Esophagus muscularis mucosa (tissue), 4 donors: ENCODE measurements around the gene FRG2B. TPM values are rescaled to one million over a fixed set of nuclear protein-coding genes. Genes with fewer than 3 reads are reported as not detected.
"Not testable (repeated sequence)": the region's sequence is repeated elsewhere in the genome, so short reads cannot be mapped to it uniquely, and the experiment has no call there.

Experiments
- DNase-seq: peaks from one replicate; pipeline ENCODE4 v3.0.0-alpha.2; 2017; ENCODE audit errors: extremely low spot score
- H3K27ac ChIP-seq, 4 donors: fragments of 200-600 bp; sonication (generic); replicated peaks in 1 of 4; 1 replicate in 3 of 4; 2 replicates in 1 of 4; pipeline ENCODE4 v1.5.1; 2016 to 2019; ENCODE audit warnings: mild to moderate bottlenecking in 1 of 4
- H3K27me3 ChIP-seq, 4 donors: fragments of 200-600 bp; sonication (generic); one replicate each; pipeline versions ENCODE4 v1.5.1 to v1.6.0; 2016 to 2019
- H3K36me3 ChIP-seq, 4 donors: fragments of 200-600 bp; sonication (generic); one replicate each; pipeline ENCODE4 v1.5.1; 2016 to 2019
- H3K4me1 ChIP-seq, 4 donors: fragments of 200-600 bp; sonication (generic); one replicate each; pipeline ENCODE4 v1.5.1; 2016 to 2019
- H3K4me3 ChIP-seq, 4 donors: fragments of 200-600 bp; sonication (generic); 1 replicate in 2 of 4; 2 replicates in 2 of 4; pipeline ENCODE4 v1.5.1; 2016 to 2019; ENCODE audit warnings: mild to moderate bottlenecking in 4 of 4, moderate library complexity in 1 of 4
- H3K9me3 ChIP-seq, 4 donors: fragments of 200-600 bp; sonication (generic); 1 replicate in 3 of 4; 2 replicates in 1 of 4; pipeline ENCODE4 v1.5.1; 2016 to 2019
- CTCF ChIP-seq, 3 experiments: fragments of 200-600 bp in 2 of 3; fragments of 450-650 bp in 1 of 3; sonication (generic) in 2 of 3; IDR thresholded peaks; one replicate each; pipeline ENCODE4 v1.5.1; 2017 to 2019; ENCODE audit warnings: antibody characterized with exemption in 3 of 3, mild to moderate bottlenecking in 2 of 3, moderate library complexity in 1 of 3
- EP300 ChIP-seq: sonication (generic); formaldehyde crosslinking; IDR thresholded peaks from one replicate; pipeline ENCODE4 v1.6.1; 2017; ENCODE audit warnings: antibody characterized with exemption
- POLR2A ChIP-seq: fragments of 450-650 bp; IDR thresholded peaks from one replicate; pipeline ENCODE4 v1.6.1; 2017; ENCODE audit warnings: antibody characterized with exemption, moderate library complexity, mild to moderate bottlenecking, low read depth
- POLR2AphosphoS5 ChIP-seq, 2 donors: sonication (generic); formaldehyde crosslinking; IDR thresholded peaks; one replicate each; pipeline ENCODE4 v1.6.1; 2017; ENCODE audit warnings: antibody characterized with exemption in 2 of 2
- WGBS: methylation state at CpG from one replicate; pipeline ENCODE4 v1.1.5; 2018; 5-methylcytosine and 5-hydroxymethylcytosine counted together
- intact Hi-C: fragments of 100-400 bp; cut with DNase I; formaldehyde crosslinking; loops from one replicate; pipeline ENCODE4 v1.15.1; 2023
- total RNA-seq, 4 donors: library from RNA; depleted of rRNA; stranded (reverse); fragments of >200 nt; gene quantifications; one replicate each; pipeline versions ENCODE4 v1.1.0 to v1.2.1, GENCODE V29; 2016

The FRG2B gene
- total RNA-seq, 4 donors from 2014 or later: not detected

- Histone ChIP-seq H3K4me1 (no peaks in the 10 kb centered on the region), H3K9me3 (peaks cover 0 to 8% (median 0%) of the 10 kb centered on the region in 4 donors), H3K27me3 (peaks cover 0 to 51% (median 2%) of the 10 kb centered on the region in 4 donors), H3K36me3 (no peaks in the 10 kb centered on the region), H3K4me3 (no peak overlapping the region), H3K27ac (no peak overlapping the region)
- WGBS: 65% methylated on average over 4 of the region's 4 CpGs
- intact Hi-C loops: no loop called here
- TF ChIP-seq POLR2A: no peak
- no peak for TF ChIP-seq EP300
- TF ChIP-seq POLR2AphosphoS5 (IDR thresholded peaks at IDR 0.05): no peak
- no peak for TF ChIP-seq CTCF (IDR thresholded peaks at IDR 0.05)
- DNase-seq: peak; percentile 57
These were observed 15.5 kb downstream of the FRG2B start for GRCh38 chr10:133611079-133611478.

GRCh38 chr10:133608855-133609254 lies 17.7 kb downstream of the FRG2B start:
- Histone ChIP-seq H3K36me3 (no peaks in the 10 kb centered on the region), H3K9me3 (peaks cover 0 to 8% (median 0%) of the 10 kb centered on the region in 4 donors), H3K4me1 (no peaks in the 10 kb centered on the region), H3K27ac (no peak overlapping the region), H3K4me3 (no peak overlapping the region), H3K27me3 (peaks cover 0 to 73% (median 2%) of the 10 kb centered on the region in 4 donors)
- intact Hi-C loops: no loop called here
- TF ChIP-seq CTCF (IDR thresholded peaks at IDR 0.05) (peak in 2 of 3 experiments; percentile 15 to 61), POLR2AphosphoS5 (IDR thresholded peaks at IDR 0.05) (no peak)
- 42% methylated on average over 3 of the region's 3 CpGs for WGBS
- DNase-seq: peak; percentile 24

- DNase-seq, H3K9me3 ChIP-seq, H3K36me3 ChIP-seq, intact Hi-C loops, H3K27ac ChIP-seq, H3K4me3 ChIP-seq, H3K4me1 ChIP-seq: not testable (repeated sequence)
- H3K27me3 ChIP-seq: peaks cover 0 to 89% (median 2%) of the 10 kb centered on the region in 4 donors
- WGBS: 72% methylated on average over 2 of the region's 2 CpGs
These were observed 23.2 kb downstream of the FRG2B start for GRCh38 chr10:133603434-133603833.

- Histone ChIP-seq H3K9me3 (no peaks in the 10 kb centered on the region), H3K4me3 (no peak overlapping the region), H3K27me3 (peaks cover 0 to 79% (median 0%) of the 10 kb centered on the region in 4 donors), H3K36me3 (no peaks in the 10 kb centered on the region), H3K27ac (no peak overlapping the region), H3K4me1 (no peaks in the 10 kb centered on the region)
- 67% methylated on average over 3 of the region's 3 CpGs for WGBS
- intact Hi-C loops: no loop called here
- no peak for DNase-seq
- TF ChIP-seq CTCF (IDR thresholded peaks at IDR 0.05) (no peak), POLR2A (no peak), POLR2AphosphoS5 (IDR thresholded peaks at IDR 0.05) (no peak), EP300 (no peak)
These were observed 25.9 kb downstream of the FRG2B start for GRCh38 chr10:133600657-133601056.

GRCh38 chr10:133599869-133600268 lies 26.7 kb downstream of the FRG2B start:
- H3K9me3 ChIP-seq, intact Hi-C loops, H3K27ac ChIP-seq, H3K4me1 ChIP-seq, H3K36me3 ChIP-seq, H3K4me3 ChIP-seq: not testable (repeated sequence)
- WGBS: 71% methylated on average over 8 of the region's 8 CpGs
- H3K27me3 ChIP-seq: peaks cover 0 to 72% (median 0%) of the 10 kb centered on the region in 4 donors
- peak; percentile 34 for DNase-seq

GRCh38 chr10:133592716-133593115 lies 33.9 kb downstream of the FRG2B start:
- intact Hi-C loops: no loop called here
- peak; percentile 88 for DNase-seq
- Histone ChIP-seq H3K36me3 (no peaks in the 10 kb centered on the region), H3K9me3 (no peaks in the 10 kb centered on the region), H3K4me1 (no peaks in the 10 kb centered on the region), H3K4me3 (no peak overlapping the region), H3K27ac (no peak overlapping the region), H3K27me3 (peaks cover 0 to 59% (median 0%) of the 10 kb centered on the region in 4 donors)
- no peak for TF ChIP-seq POLR2AphosphoS5 (IDR thresholded peaks at IDR 0.05)
- WGBS: 73% methylated on average over 6 of the region's 6 CpGs
